Measurements from ENCODE around the gene CFAP157.

CFAP157 gene

GRCh38 chr9:127715470-127716337, 8.9 kb downstream of the CFAP157 start, which contains the start of the genes PTRH1 and TTC16:
PTRH1 (minus strand) TSS chr9:127715663; CDS start chr9:127715639, 24 bp downstream.
TTC16 (plus strand) TSS chr9:127716079; CDS start chr9:127716146, 67 bp downstream.
- peak; percentile 96 for DNase-seq (ENCODE audit: low read depth)

- DNase-seq (ENCODE audit: low read depth), result no peak
Measured at GRCh38 chr9:127716412-127716811, 9.6 kb downstream of the CFAP157 start.

GRCh38 chr9:127717766-127718165, 11.0 kb downstream of the CFAP157 start:
- no peak for DNase-seq (ENCODE audit: low read depth)

GRCh38 chr9:127720031-127720864, 13.5 kb downstream of the CFAP157 start:
- no peak for DNase-seq (ENCODE audit: low read depth)

- no peak for DNase-seq (ENCODE audit: low read depth)
Measured at GRCh38 chr9:127720865-127721227, 14.1 kb downstream of the CFAP157 start.

- no peak for DNase-seq (ENCODE audit: low read depth)
Measured at GRCh38 chr9:127721391-127721821, 14.6 kb downstream of the CFAP157 start.

GRCh38 chr9:127722055-127722745, 15.4 kb downstream of the CFAP157 start:
- DNase-seq (ENCODE audit: low read depth), result no peak

GRCh38 chr9:127723013-127723412, 16.2 kb downstream of the CFAP157 start:
- DNase-seq (ENCODE audit: low read depth), result no peak

GRCh38 chr9:127723444-127723843, 16.7 kb downstream of the CFAP157 start:
- no peak for DNase-seq (ENCODE audit: low read depth)

- no peak for DNase-seq (ENCODE audit: low read depth)
Measured at GRCh38 chr9:127724012-127724411, 17.2 kb downstream of the CFAP157 start.

GRCh38 chr9:127726871-127727270, 20.1 kb downstream of the CFAP157 start:
- DNase-seq (ENCODE audit: low read depth), result no peak

GRCh38 chr9:127728808-127729207, 22.0 kb downstream of the CFAP157 start:
- DNase-seq (ENCODE audit: low read depth), result no peak

- no peak for DNase-seq (ENCODE audit: low read depth)
Measured at GRCh38 chr9:127729522-127730256, 22.9 kb downstream of the CFAP157 start.

GRCh38 chr9:127730262-127730661, 23.5 kb downstream of the CFAP157 start:
- no peak for DNase-seq (ENCODE audit: low read depth)

- DNase-seq (ENCODE audit: low read depth), result no peak
Measured at GRCh38 chr9:127730799-127731410, 24.1 kb downstream of the CFAP157 start.

GRCh38 chr9:127731938-127732337, 25.1 kb downstream of the CFAP157 start:
- DNase-seq (ENCODE audit: low read depth), result no peak

GRCh38 chr9:127732444-127732843, 25.7 kb downstream of the CFAP157 start:
- DNase-seq (ENCODE audit: low read depth), result no peak

GRCh38 chr9:127733614-127734013, 26.8 kb downstream of the CFAP157 start:
- no peak for DNase-seq (ENCODE audit: low read depth)

- DNase-seq (ENCODE audit: low read depth), result no peak
Measured at GRCh38 chr9:127734247-127734746, 27.5 kb downstream of the CFAP157 start.

- peak; percentile 96 for DNase-seq (ENCODE audit: low read depth)
Measured at GRCh38 chr9:127734747-127735529, 28.1 kb downstream of the CFAP157 start, which contains the start of gene TOR2A. TOR2A (minus strand) TSS chr9:127735294; CDS start chr9:127735270, 24 bp downstream.

All from activated T-cell treated with anti-CD3 and anti-CD28 coated beads for 24 hours (primary cell).